ENCODE measurements around the gene SLC19A1.

- TF ChIP-seq, protein P1, sequence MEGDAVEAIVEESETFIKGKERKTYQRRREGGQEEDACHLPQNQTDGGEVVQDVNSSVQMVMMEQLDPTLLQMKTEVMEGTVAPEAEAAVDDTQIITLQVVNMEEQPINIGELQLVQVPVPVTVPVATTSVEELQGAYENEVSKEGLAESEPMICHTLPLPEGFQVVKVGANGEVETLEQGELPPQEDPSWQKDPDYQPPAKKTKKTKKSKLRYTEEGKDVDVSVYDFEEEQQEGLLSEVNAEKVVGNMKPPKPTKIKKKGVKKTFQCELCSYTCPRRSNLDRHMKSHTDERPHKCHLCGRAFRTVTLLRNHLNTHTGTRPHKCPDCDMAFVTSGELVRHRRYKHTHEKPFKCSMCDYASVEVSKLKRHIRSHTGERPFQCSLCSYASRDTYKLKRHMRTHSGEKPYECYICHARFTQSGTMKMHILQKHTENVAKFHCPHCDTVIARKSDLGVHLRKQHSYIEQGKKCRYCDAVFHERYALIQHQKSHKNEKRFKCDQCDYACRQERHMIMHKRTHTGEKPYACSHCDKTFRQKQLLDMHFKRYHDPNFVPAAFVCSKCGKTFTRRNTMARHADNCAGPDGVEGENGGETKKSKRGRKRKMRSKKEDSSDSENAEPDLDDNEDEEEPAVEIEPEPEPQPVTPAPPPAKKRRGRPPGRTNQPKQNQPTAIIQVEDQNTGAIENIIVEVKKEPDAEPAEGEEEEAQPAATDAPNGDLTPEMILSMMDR (IDR thresholded peaks at IDR 0.05) = no peak
- no peak for TF ChIP-seq POLR2A (IDR thresholded peaks at IDR 0.05)
These were observed 34.8 kb upstream of the SLC19A1 start for GRCh38 chr21:45576838-45577737.

Measured in Peyer's patch (tissue), 4 donors.